AG09309 (cell line): Measurements from ENCODE around the gene ALG1.

Source experiments
- DNase-seq: peaks from one replicate; pipeline ENCODE4 v3.0.0-alpha.2; 2010; ENCODE audit warnings: low read depth
- H3K4me3 ChIP-seq: 2 replicates; pipeline ENCODE4 v1.5.1; 2011; ENCODE audit warnings: mild to moderate bottlenecking, low read depth, low read length, moderate library complexity; ENCODE audit not compliant: control insufficient read depth
- CTCF ChIP-seq: IDR thresholded peaks from 2 replicates; pipeline ENCODE4 v1.5.1; 2011; ENCODE audit warnings: mild to moderate bottlenecking, low read depth, low read length, inconsistent platforms; ENCODE audit not compliant: insufficient read depth, control insufficient read depth; ENCODE audit errors: missing control alignments

The ALG1 gene

GRCh38 chr16:5071681-5072333 is at the start of gene ALG1:
ALG1 (plus strand) TSS chr16:5071843; CDS start chr16:5071850, 7 bp downstream.
- peak; percentile 35 for DNase-seq
- no peak for TF ChIP-seq CTCF
- H3K4me3 ChIP-seq, result peak within 1 kb of the TSS; percentile 80

GRCh38 chr16:5022521-5022920 is 49.1 kb upstream of the ALG1 start:
- TF ChIP-seq CTCF, result no peak
- no peak overlapping the region for H3K4me3 ChIP-seq
- no peak for DNase-seq

- TF ChIP-seq CTCF, result no peak
- DNase-seq, result no peak
These were observed 47.0 kb upstream of the ALG1 start for GRCh38 chr16:5024632-5025031.

GRCh38 chr16:5025171-5025632 is 46.4 kb upstream of the ALG1 start:
- H3K4me3 ChIP-seq, result no peak overlapping the region
- TF ChIP-seq CTCF, result peak; percentile 34
- DNase-seq, result no peak

More at GRCh38 chr16:5024632-5025031, 47.0 kb upstream of the ALG1 start:
- no peak overlapping the region for H3K4me3 ChIP-seq

GRCh38 chr16:5026664-5027063 is 45.0 kb upstream of the ALG1 start:
- no peak overlapping the region for H3K4me3 ChIP-seq
- DNase-seq, result no peak
- TF ChIP-seq CTCF, result no peak

- no peak for DNase-seq
- no peak for TF ChIP-seq CTCF
- no peak overlapping the region for H3K4me3 ChIP-seq
These were observed 44.6 kb upstream of the ALG1 start for GRCh38 chr16:5027086-5027485.
